SK-N-SH (cell line): ENCODE data around the gene UTRN. TPM values are rescaled to one million over a fixed set of nuclear protein-coding genes. Genes with fewer than 3 reads are reported as not detected.
A peak's percentile ranks its signal among the peaks of the same experiment; 100 is the strongest.

Experiments
- CTCF ChIA-PET: fragments of 300-600, 350-600 bp; formaldehyde crosslinking; extraction: SDS; loops from one replicate; lab custom pipeline; 2021; lab: Yijun Ruan, JAX
- POLR2A ChIA-PET: fragments of 350-600 bp; sonication (Branson Sonifier 250); formaldehyde crosslinking; extraction: SDS; loops from one replicate; lab custom pipeline; 2020; ENCODE audit warnings: antibody characterized with exemption, inconsistent platforms; lab: Yijun Ruan, JAX
- DNase-seq: peaks from one replicate; pipeline ENCODE4 v3.0.0; 2012
- H2AFZ ChIP-seq: fragments of 200-600 bp; sonication (generic); 2 replicates; pipeline ENCODE4 v1.8.1; 2016; ENCODE audit warnings: antibody characterized with exemption, mild to moderate bottlenecking, low read depth
- H3F3A ChIP-seq: fragments of 200-600 bp; sonication (generic); replicated peaks from 2 replicates; pipeline ENCODE3; 2016; ENCODE audit warnings: antibody characterized with exemption, mild to moderate bottlenecking; ENCODE audit not compliant: insufficient read depth
- H3K27ac ChIP-seq, 2 experiments: fragments of 200-500 bp in 1 of 2; fragments of 200-600 bp in 1 of 2; sonication (Bioruptor generic) in 1 of 2; sonication (generic), shearing (Covaris generic) in 1 of 2; 2 replicates each; pipeline versions ENCODE4 v1.5.1 to v1.6.1; 2014 to 2016; ENCODE audit warnings: low read depth in 2 of 2, inconsistent platforms in 1 of 2, low read length in 1 of 2, mild to moderate bottlenecking in 1 of 2, mixed read lengths in 1 of 2
- H3K27me3 ChIP-seq: fragments of 200-600 bp; sonication (generic), shearing (Covaris generic); 2 replicates; pipeline ENCODE4 v1.6.1; 2016; ENCODE audit warnings: mixed run types; ENCODE audit not compliant: insufficient read depth
- H3K36me3 ChIP-seq, 2 experiments: fragments of 200-500 bp in 1 of 2; fragments of 200-600 bp in 1 of 2; sonication (Bioruptor generic) in 1 of 2; sonication (generic) in 1 of 2; replicated peaks in 1 of 2; 2 replicates each; pipeline versions ENCODE3 to v1.5.1; 2014 to 2016; ENCODE audit warnings: low read length in 1 of 2, mild to moderate bottlenecking in 1 of 2; ENCODE audit not compliant: insufficient read depth in 2 of 2, control insufficient read depth in 1 of 2
- H3K4me1 ChIP-seq, 2 experiments: fragments of 200-500 bp in 1 of 2; fragments of 200-600 bp in 1 of 2; sonication (Bioruptor generic) in 1 of 2; sonication (generic), shearing (Covaris generic) in 1 of 2; 2 replicates each; pipeline versions ENCODE4 v1.5.1 to v1.6.1; 2014 to 2016; ENCODE audit warnings: low read depth in 1 of 2, low read length in 1 of 2, mixed run types in 1 of 2; ENCODE audit not compliant: insufficient read depth in 2 of 2, control insufficient read depth in 1 of 2
- H3K4me2 ChIP-seq: fragments of 200-600 bp; sonication (generic), shearing (Covaris generic); 2 replicates; pipeline ENCODE4 v1.6.1; 2017; ENCODE audit warnings: mixed run types
- H3K4me3 ChIP-seq, 2 experiments: fragments of 200-500 bp in 1 of 2; fragments of 200-600 bp in 1 of 2; sonication (Bioruptor generic) in 1 of 2; sonication (generic), shearing (Covaris generic) in 1 of 2; 2 replicates each; pipeline versions ENCODE4 v1.5.1 to v1.8.1; 2014 to 2016; ENCODE audit warnings: low read depth in 2 of 2, inconsistent platforms in 1 of 2, low read length in 1 of 2, mild to moderate bottlenecking in 1 of 2, mixed read lengths in 1 of 2, moderate library complexity in 1 of 2
- H3K79me2 ChIP-seq: fragments of 200-600 bp; sonication (generic); 2 replicates; pipeline ENCODE4 v1.8.1; 2017; ENCODE audit warnings: mild to moderate bottlenecking; ENCODE audit not compliant: insufficient read depth
- H3K9ac ChIP-seq: fragments of 200-600 bp; sonication (generic); 2 replicates; pipeline ENCODE4 v1.6.1; 2017; ENCODE audit warnings: mixed run types
- H3K9me2 ChIP-seq: fragments of 200-600 bp; sonication (generic); 2 replicates; pipeline ENCODE4 v1.6.1; 2017; ENCODE audit warnings: mixed run types
- H3K9me3 ChIP-seq: fragments of 200-600 bp; sonication (generic); 2 replicates; pipeline ENCODE4 v1.6.1; 2017; ENCODE audit warnings: mixed run types, mild to moderate bottlenecking, moderate library complexity
- H4K20me1 ChIP-seq: fragments of 200-600 bp; sonication (generic); 2 replicates; pipeline ENCODE4 v1.6.1; 2017; ENCODE audit warnings: mild to moderate bottlenecking, mixed run types; ENCODE audit not compliant: insufficient read depth
- CHD2 ChIP-seq: fragments of 150-350 bp; IDR thresholded peaks from 2 replicates; pipeline ENCODE4 v1.6.1; 2018; ENCODE audit warnings: low read length; ENCODE audit not compliant: partially characterized antibody
- EZH2phosphoT487 ChIP-seq: fragments of 200-600 bp; sonication (generic); IDR thresholded peaks from 2 replicates; pipeline ENCODE4 v1.6.1; 2017; ENCODE audit warnings: low read depth, mixed run types, mild to moderate bottlenecking, antibody characterized with exemption, moderate library complexity, borderline replicate concordance
- FOSL2 ChIP-seq: IDR thresholded peaks from 2 replicates; pipeline ENCODE4 v1.4.0; 2012; ENCODE audit warnings: low read depth, mild to moderate bottlenecking, moderate library complexity, borderline replicate concordance
- FOXM1 ChIP-seq: IDR thresholded peaks from 2 replicates; pipeline ENCODE4 v1.4.0; 2012; ENCODE audit warnings: low read depth, mild to moderate bottlenecking
- GABPA ChIP-seq: IDR thresholded peaks from 2 replicates; pipeline ENCODE4 v1.4.0; 2012; ENCODE audit warnings: low read depth, mild to moderate bottlenecking
- GATA2 ChIP-seq: sonication (generic); formaldehyde crosslinking; IDR thresholded peaks from 2 replicates; pipeline ENCODE4 v1.5.0; 2020; ENCODE audit warnings: mild to moderate bottlenecking, missing genetic modification reagents
- MEF2A ChIP-seq: IDR thresholded peaks from 2 replicates; pipeline ENCODE4 v1.4.0; 2012; ENCODE audit warnings: low read depth, borderline replicate concordance
- NFIC ChIP-seq: IDR thresholded peaks from 2 replicates; pipeline ENCODE4 v1.4.0; 2012; ENCODE audit warnings: borderline replicate concordance
- NRF1 ChIP-seq: IDR thresholded peaks from 2 replicates; pipeline ENCODE4 v1.6.1; 2012; ENCODE audit warnings: low read depth, mild to moderate bottlenecking, low read length
- POLR2AphosphoS5 ChIP-seq: IDR thresholded peaks from 2 replicates; pipeline ENCODE4 v1.6.1; 2012; ENCODE audit warnings: low read depth, low read length
- RAD21 ChIP-seq: IDR thresholded peaks from 2 replicates; pipeline ENCODE4 v1.6.1; 2012; ENCODE audit warnings: mild to moderate bottlenecking, low read length
- RFX5 ChIP-seq: IDR thresholded peaks from 2 replicates; pipeline ENCODE4 v1.6.1; 2012; ENCODE audit warnings: mild to moderate bottlenecking, improper control_type of control experiment, low read length
- RXRA ChIP-seq: IDR thresholded peaks from 2 replicates; pipeline ENCODE4 v1.4.0; 2012; ENCODE audit warnings: low read depth, mild to moderate bottlenecking, borderline replicate concordance
- SIN3A ChIP-seq: IDR thresholded peaks from 2 replicates; pipeline ENCODE4 v1.6.1; 2012; ENCODE audit warnings: low read depth, mild to moderate bottlenecking, low read length, moderate library complexity, borderline replicate concordance
- SMC3 ChIP-seq: IDR thresholded peaks from 2 replicates; pipeline ENCODE4 v1.6.1; 2012; ENCODE audit warnings: low read depth, low read length, improper control_type of control experiment
- TCF12 ChIP-seq: IDR thresholded peaks from 2 replicates; pipeline ENCODE4 v1.4.0; 2012
- TEAD4 ChIP-seq: IDR thresholded peaks from 2 replicates; pipeline ENCODE4 v1.4.0; 2012; ENCODE audit warnings: mild to moderate bottlenecking, borderline replicate concordance; ENCODE audit not compliant: insufficient read depth
- YY1 ChIP-seq: IDR thresholded peaks from 2 replicates; pipeline ENCODE4 v1.4.0; 2012; ENCODE audit warnings: low read depth, mild to moderate bottlenecking
- WGBS: methylation state at CpG from one replicate; pipeline ENCODE4 v1.1.6; 2017; ENCODE audit warnings: low lambda C conversion rate; 5-methylcytosine and 5-hydroxymethylcytosine counted together
- polyA plus RNA-seq, 3 experiments: library from polyadenylated mRNA; depleted of rRNA; stranded (reverse); fragments of >200 nt; gene quantifications; 2 replicates each; pipeline ENCODE4 v1.2.3, GENCODE V29; 2012
- TF ChIP-seq, protein P1 (sequence below): fragments of 200-600 bp; sonication (generic); IDR thresholded peaks from 2 replicates; pipeline ENCODE4 v1.6.1; 2017; ENCODE audit warnings: antibody characterized with exemption, mild to moderate bottlenecking, moderate library complexity

The UTRN gene
- polyA plus RNA-seq, 1 of the 3 experiments (the other 2 are of a cell fraction) = 6.8 TPM

DNA sequence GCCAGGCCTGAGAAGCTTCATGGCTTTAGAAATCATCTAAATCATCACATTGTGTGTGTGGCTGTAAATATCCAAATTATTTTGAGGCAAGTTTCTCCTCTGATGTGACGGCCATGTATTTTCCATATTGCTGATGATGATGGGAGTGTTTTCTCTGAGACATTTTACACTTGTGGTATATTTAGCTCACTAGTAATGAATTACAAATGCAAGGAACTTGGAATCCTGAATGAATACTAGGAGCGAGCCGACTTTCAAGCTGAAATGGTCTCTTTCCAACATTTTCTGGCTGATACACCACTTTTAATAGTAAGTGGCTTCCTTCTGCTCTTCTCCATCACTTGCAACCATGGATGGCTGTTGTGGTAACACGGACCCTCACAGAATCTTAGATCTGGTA is 41.3 kb downstream of the UTRN start:
- Histone ChIP-seq H3K4me3 (no peak overlapping the region), H3K27me3 (no peaks in the 10 kb centered on the region; the same call in 1 of the 2 replicates), H3K36me3 (no peaks in the 10 kb centered on the region), H3K4me2 (no peak overlapping the region), H4K20me1 (no peaks in the 10 kb centered on the region), H3K9me3 (no peaks in the 10 kb centered on the region), H3K4me1 (peaks cover 0 to under 1% of the 10 kb centered on the region in 2 experiments; a peak in 2 of 4 replicates), H3K79me2 (peaks cover 8% of the 10 kb centered on the region; the same call in 1 of the 2 replicates), H3F3A (peaks cover 3% of the 10 kb centered on the region), H3K27ac (no peak overlapping the region; a peak in 2 of 4 replicates), H3K9ac (no peak overlapping the region), H3K9me2 (no peaks in the 10 kb centered on the region), H2AFZ (no peak overlapping the region)
- TF ChIP-seq, protein P1, sequence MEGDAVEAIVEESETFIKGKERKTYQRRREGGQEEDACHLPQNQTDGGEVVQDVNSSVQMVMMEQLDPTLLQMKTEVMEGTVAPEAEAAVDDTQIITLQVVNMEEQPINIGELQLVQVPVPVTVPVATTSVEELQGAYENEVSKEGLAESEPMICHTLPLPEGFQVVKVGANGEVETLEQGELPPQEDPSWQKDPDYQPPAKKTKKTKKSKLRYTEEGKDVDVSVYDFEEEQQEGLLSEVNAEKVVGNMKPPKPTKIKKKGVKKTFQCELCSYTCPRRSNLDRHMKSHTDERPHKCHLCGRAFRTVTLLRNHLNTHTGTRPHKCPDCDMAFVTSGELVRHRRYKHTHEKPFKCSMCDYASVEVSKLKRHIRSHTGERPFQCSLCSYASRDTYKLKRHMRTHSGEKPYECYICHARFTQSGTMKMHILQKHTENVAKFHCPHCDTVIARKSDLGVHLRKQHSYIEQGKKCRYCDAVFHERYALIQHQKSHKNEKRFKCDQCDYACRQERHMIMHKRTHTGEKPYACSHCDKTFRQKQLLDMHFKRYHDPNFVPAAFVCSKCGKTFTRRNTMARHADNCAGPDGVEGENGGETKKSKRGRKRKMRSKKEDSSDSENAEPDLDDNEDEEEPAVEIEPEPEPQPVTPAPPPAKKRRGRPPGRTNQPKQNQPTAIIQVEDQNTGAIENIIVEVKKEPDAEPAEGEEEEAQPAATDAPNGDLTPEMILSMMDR = no peak
- TF ChIP-seq RAD21 (no peak), NFIC (no peak), TCF12 (no peak)
- CTCF ChIA-PET = no interaction called here
- no peak for DNase-seq
- 20% methylated on average over 4 of the region's 4 CpGs for WGBS
- POLR2A ChIA-PET = no interaction called here

DNA sequence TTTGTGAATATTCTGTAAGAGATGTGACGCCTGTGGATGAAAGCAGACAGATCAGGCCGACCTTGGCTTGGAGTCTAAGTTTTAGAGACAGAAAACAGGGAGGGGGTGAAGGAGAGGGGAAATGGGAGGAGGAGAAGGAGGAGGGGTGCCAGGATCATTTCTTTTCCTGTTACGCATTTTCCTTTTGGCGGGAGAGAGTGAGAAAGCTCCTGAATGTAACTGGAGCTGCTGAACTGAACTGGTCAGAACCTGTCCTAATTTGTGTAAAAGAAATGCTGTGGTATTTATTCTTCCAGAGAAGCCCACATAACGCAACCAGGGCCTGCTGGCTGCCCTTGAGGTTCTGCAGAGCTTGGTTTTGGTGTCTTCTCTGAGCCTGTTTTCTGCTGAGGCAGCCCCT is 41.9 kb downstream of the UTRN start:
- Histone ChIP-seq H3F3A (peaks cover 5% of the 10 kb centered on the region), H3K79me2 (peaks cover 8% of the 10 kb centered on the region; the same call in 1 of the 2 replicates), H3K9me2 (no peaks in the 10 kb centered on the region), H3K4me1 (peaks cover 0 to 6% of the 10 kb centered on the region in 2 experiments; a peak in 2 of 4 replicates), H2AFZ (no peak overlapping the region), H3K9ac (no peak overlapping the region), H3K4me2 (peak overlapping the region; percentile 33; the same call in 1 of the 2 replicates), H3K9me3 (no peaks in the 10 kb centered on the region), H3K27me3 (no peaks in the 10 kb centered on the region; the same call in 1 of the 2 replicates), H3K36me3 (no peaks in the 10 kb centered on the region), H3K27ac (peak overlapping the region in 1 of 2 experiments; percentile 31; a peak in 2 of 4 replicates), H4K20me1 (no peaks in the 10 kb centered on the region), H3K4me3 (no peak overlapping the region)
- ChIA-PET CTCF (no interaction called here), POLR2A (no interaction called here)
- DNase-seq = no peak
- 14% methylated on average over 5 of the region's 5 CpGs for WGBS
- TF ChIP-seq YY1 = no peak
- TF ChIP-seq FOSL2 = no peak
- TF ChIP-seq EZH2phosphoT487 = no peak
- TF ChIP-seq POLR2AphosphoS5 = no peak
- no peak for TF ChIP-seq SMC3
- no peak for TF ChIP-seq SIN3A
- no peak for TF ChIP-seq GABPA
- TF ChIP-seq, protein P1 = no peak
- TF ChIP-seq FOXM1 = no peak
- TF ChIP-seq GATA2 = no peak
- no peak for TF ChIP-seq RXRA
- TF ChIP-seq MEF2A = no peak
- no peak for TF ChIP-seq RFX5
- no peak for TF ChIP-seq NRF1
- no peak for TF ChIP-seq CHD2
- TF ChIP-seq TEAD4 = no peak
